Smooth muscle cell (in vitro differentiated cells): ENCODE measurements around the gene SOST. TPM values are rescaled to one million over a fixed set of nuclear protein-coding genes. Genes with fewer than 3 reads are reported as not detected.
A peak's percentile ranks its signal among the peaks of the same experiment; 100 is the strongest.

Experiments used
- DNase-seq: peaks from one replicate; lab custom pipeline; 2025; ENCODE audit not compliant: unreplicated experiment; lab: John Stamatoyannopoulos, UW
- H2AFZ ChIP-seq: fragments of 200-600 bp; sonication (generic); 2 replicates; pipeline ENCODE4 v1.6.0; 2016; ENCODE audit warnings: antibody characterized with exemption, low read depth, mild to moderate bottlenecking
- H3F3A ChIP-seq: fragments of 200-600 bp; sonication (generic); 2 replicates; pipeline ENCODE4 v1.6.0; 2017; ENCODE audit warnings: antibody characterized with exemption, low read depth
- H3K27ac ChIP-seq: fragments of 200-600 bp; sonication (generic); 2 replicates; pipeline ENCODE4 v1.5.1; 2016; ENCODE audit warnings: low read depth, mild to moderate bottlenecking
- H3K27me3 ChIP-seq: fragments of 200-600 bp; sonication (generic); 2 replicates; pipeline ENCODE4 v1.6.1; 2016; ENCODE audit warnings: low read depth, mild to moderate bottlenecking
- H3K36me3 ChIP-seq: fragments of 200-600 bp; sonication (generic); 2 replicates; pipeline ENCODE4 v1.5.1; 2016; ENCODE audit warnings: low read depth
- H3K4me1 ChIP-seq: fragments of 200-600 bp; sonication (generic); 2 replicates; pipeline ENCODE4 v1.5.1; 2016; ENCODE audit warnings: low read depth
- H3K4me2 ChIP-seq: fragments of 200-600 bp; sonication (generic); 2 replicates; pipeline ENCODE4 v1.6.0; 2016; ENCODE audit warnings: mild to moderate bottlenecking
- H3K4me3 ChIP-seq: fragments of 200-600 bp; sonication (generic); 2 replicates; pipeline ENCODE4 v1.5.1; 2016; ENCODE audit warnings: mild to moderate bottlenecking
- H3K79me2 ChIP-seq: fragments of 200-600 bp; sonication (generic); 2 replicates; pipeline ENCODE4 v1.6.0; 2016; ENCODE audit warnings: low read depth, mild to moderate bottlenecking
- H3K9ac ChIP-seq: fragments of 200-600 bp; sonication (generic); 2 replicates; pipeline ENCODE4 v1.6.0; 2016; ENCODE audit warnings: low read depth
- H3K9me3 ChIP-seq: fragments of 200-600 bp; sonication (generic); replicated peaks from 2 replicates; pipeline ENCODE4 v1.5.1; 2016; ENCODE audit warnings: low read depth
- H4K20me1 ChIP-seq: fragments of 200-600 bp; sonication (generic); 2 replicates; pipeline ENCODE4 v1.6.0; 2016; ENCODE audit warnings: low read depth
- WGBS: methylation state at CpG from one replicate; pipeline ENCODE4 v1.1.7; 2016; ENCODE audit warnings: low lambda C conversion rate; 5-methylcytosine and 5-hydroxymethylcytosine counted together
- polyA plus RNA-seq: library from polyadenylated mRNA; unstranded; fragments of >200 nt; fragmentation: Nextera tagmentation; extraction: Ambion mirVana; gene quantifications from 2 replicates; pipeline ENCODE4 v1.2.1, GENCODE V29; 2016
- total RNA-seq: library from RNA; depleted of rRNA; stranded (reverse); fragments of >200 nt; gene quantifications from 2 replicates; pipeline ENCODE4 v1.2.3, GENCODE V29; 2014
- TF ChIP-seq, protein P1 (sequence below): fragments of 200-600 bp; sonication (generic); IDR thresholded peaks from 2 replicates; pipeline ENCODE4 v1.5.1; 2017; ENCODE audit warnings: borderline replicate concordance, mild to moderate bottlenecking, antibody characterized with exemption; ENCODE audit not compliant: insufficient read depth, poor library complexity, severe bottlenecking

The SOST gene
- total and polyA plus RNA-seq, 2 experiments from 2014 or later, result not detected

DNA sequence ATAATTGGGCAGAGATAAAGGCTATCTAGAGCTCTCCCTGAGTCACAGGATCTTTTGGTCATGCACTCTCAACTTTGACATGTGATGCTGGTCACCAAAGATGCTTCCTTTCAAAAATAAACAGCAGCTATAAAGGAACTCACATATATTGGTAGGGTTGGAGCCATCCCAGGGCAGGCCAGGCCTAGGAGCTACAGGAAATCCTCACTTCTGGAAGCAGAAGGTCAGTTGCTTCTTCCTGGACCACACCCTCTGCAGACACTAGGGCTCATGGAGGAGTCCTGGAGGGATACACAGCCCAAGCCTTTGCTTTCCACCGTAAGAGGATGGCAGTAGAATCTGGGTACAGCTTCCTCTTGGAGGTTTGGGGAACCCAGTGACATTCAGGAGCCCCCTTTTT lies 24.6 kb downstream of the SOST start:
- no peaks in the 10 kb centered on the region for H3K79me2 ChIP-seq
- TF ChIP-seq, protein P1, sequence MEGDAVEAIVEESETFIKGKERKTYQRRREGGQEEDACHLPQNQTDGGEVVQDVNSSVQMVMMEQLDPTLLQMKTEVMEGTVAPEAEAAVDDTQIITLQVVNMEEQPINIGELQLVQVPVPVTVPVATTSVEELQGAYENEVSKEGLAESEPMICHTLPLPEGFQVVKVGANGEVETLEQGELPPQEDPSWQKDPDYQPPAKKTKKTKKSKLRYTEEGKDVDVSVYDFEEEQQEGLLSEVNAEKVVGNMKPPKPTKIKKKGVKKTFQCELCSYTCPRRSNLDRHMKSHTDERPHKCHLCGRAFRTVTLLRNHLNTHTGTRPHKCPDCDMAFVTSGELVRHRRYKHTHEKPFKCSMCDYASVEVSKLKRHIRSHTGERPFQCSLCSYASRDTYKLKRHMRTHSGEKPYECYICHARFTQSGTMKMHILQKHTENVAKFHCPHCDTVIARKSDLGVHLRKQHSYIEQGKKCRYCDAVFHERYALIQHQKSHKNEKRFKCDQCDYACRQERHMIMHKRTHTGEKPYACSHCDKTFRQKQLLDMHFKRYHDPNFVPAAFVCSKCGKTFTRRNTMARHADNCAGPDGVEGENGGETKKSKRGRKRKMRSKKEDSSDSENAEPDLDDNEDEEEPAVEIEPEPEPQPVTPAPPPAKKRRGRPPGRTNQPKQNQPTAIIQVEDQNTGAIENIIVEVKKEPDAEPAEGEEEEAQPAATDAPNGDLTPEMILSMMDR, result no peak
- H3K4me2 ChIP-seq, result no peak overlapping the region
- no peak overlapping the region for H3K4me3 ChIP-seq
- 94% methylated on average over 1 of the region's 1 CpG for WGBS
- H3K9me3 ChIP-seq, result no peaks in the 10 kb centered on the region
- no peaks in the 10 kb centered on the region for H4K20me1 ChIP-seq
- no peak for DNase-seq
- no peaks in the 10 kb centered on the region for H3K27me3 ChIP-seq
- no peak overlapping the region for H3K27ac ChIP-seq
- H3K36me3 ChIP-seq, result no peaks in the 10 kb centered on the region
- peaks cover 7% of the 10 kb centered on the region for H3F3A ChIP-seq
- H2AFZ ChIP-seq, result no peak overlapping the region
- no peak overlapping the region for H3K9ac ChIP-seq
- H3K4me1 ChIP-seq, result no peaks in the 10 kb centered on the region

DNA sequence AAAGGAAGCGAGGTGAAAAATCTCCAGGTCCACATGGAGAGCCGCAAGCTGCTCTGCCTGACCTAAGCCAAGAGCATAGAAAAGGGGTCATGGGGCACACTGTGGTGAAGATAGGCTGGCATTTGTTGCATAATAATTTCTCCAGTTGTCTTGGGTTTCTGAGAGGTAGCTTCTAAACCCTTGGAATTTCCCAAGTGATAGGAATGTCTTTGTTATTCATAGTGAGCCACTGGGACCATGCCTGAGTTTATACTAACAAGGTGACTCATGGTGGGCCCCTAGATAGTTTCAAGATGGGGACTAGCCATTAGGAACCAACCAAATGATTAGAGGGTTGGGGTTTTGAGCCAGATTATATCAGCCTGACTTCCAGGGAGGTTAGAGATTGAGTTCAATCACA lies 25.6 kb downstream of the SOST start:
- H3K4me1 ChIP-seq, result no peaks in the 10 kb centered on the region
- no peak overlapping the region for H3K4me2 ChIP-seq

DNA sequence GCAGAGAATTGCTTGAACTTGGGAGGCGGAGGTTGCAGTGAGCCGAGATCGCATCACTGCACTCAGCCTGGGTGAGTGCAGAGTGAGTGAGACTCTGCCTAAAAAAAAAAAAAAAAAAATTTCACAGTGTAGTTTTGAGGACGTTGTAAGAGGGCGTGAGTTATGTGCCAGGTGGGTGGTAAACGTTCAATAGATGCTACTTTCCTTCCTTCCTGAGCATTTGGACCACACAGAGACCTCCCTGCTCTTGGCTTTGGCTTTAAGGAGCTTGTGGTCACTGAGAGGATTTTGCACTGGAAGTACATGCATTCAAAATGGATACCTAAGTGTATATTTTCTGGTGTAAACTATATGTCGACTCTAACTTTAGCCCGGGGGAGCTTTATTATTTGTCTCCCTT lies 30.5 kb downstream of the SOST start:
- TF ChIP-seq, protein P1, result no peak
- WGBS, result 94% methylated on average over 8 of the region's 8 CpGs

More for the DNA sequence above, 25.6 kb downstream of the SOST start:
- DNase-seq, result no peak
- Histone ChIP-seq H3K4me3 (no peak overlapping the region), H3K36me3 (no peaks in the 10 kb centered on the region), H3K79me2 (no peaks in the 10 kb centered on the region), H3K9ac (no peak overlapping the region), H4K20me1 (no peaks in the 10 kb centered on the region), H3K27me3 (no peaks in the 10 kb centered on the region), H3F3A (peaks cover 7% of the 10 kb centered on the region), H3K27ac (no peak overlapping the region), H3K9me3 (no peaks in the 10 kb centered on the region), H2AFZ (no peak overlapping the region)
- 85% methylated on average over 2 of the region's 2 CpGs for WGBS
- TF ChIP-seq, protein P1, result no peak

DNA sequence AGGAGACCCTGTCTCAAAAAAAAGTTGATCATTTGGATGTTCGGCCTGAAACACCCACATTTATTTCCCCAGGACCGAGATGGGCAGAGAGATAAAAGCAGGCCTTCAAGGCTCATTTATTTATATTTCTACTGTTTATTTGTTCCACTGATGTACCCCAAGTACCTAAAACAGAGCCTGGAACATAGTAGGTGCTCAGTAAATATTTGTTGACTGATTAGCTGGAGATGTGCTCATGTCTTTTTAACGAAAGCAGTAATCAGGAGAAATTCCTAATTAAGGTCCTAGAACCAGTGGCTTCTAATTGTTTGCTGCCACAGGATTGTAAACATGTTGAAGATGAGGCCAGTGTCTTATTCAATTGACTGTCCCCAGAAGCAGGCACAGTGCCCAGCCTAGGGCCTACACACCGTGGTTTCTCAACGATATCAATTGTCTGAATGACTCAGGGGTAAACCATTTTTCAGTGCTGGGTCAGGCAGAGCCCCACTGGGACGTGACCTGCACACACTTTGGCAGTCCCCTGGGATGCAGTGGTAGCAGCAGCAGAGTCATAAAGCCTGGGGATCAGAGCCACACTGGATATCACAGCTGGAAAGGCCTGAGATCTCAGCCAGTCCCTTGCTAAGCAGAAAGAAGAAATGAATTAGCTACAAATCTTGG lies 34.8 kb downstream of the SOST start:
- Histone ChIP-seq H3K4me2 (peak overlapping the region; percentile 11), H3F3A (peaks cover 26% of the 10 kb centered on the region), H3K79me2 (no peaks in the 10 kb centered on the region), H3K36me3 (no peaks in the 10 kb centered on the region), H3K27me3 (no peaks in the 10 kb centered on the region), H3K4me3 (no peak overlapping the region), H3K9me3 (no peaks in the 10 kb centered on the region), H3K4me1 (peaks cover 13% of the 10 kb centered on the region), H3K9ac (no peak overlapping the region), H2AFZ (no peak overlapping the region), H4K20me1 (no peaks in the 10 kb centered on the region), H3K27ac (peak overlapping the region; percentile 50)
- TF ChIP-seq, protein P1, result no peak
- WGBS, result 39% methylated on average over 6 of the region's 6 CpGs
- DNase-seq, result no peak

More for the DNA sequence above, 30.5 kb downstream of the SOST start:
- DNase-seq, result no peak
- H3K9me3 ChIP-seq, result no peaks in the 10 kb centered on the region
- H3K27ac ChIP-seq, result no peak overlapping the region
- H3K4me3 ChIP-seq, result no peak overlapping the region
- no peak overlapping the region for H3K4me2 ChIP-seq
- H4K20me1 ChIP-seq, result no peaks in the 10 kb centered on the region
- peaks cover 2% of the 10 kb centered on the region for H3K4me1 ChIP-seq
- no peaks in the 10 kb centered on the region for H3K36me3 ChIP-seq
- no peaks in the 10 kb centered on the region for H3K27me3 ChIP-seq
- H2AFZ ChIP-seq, result no peak overlapping the region
- H3K79me2 ChIP-seq, result no peaks in the 10 kb centered on the region
- no peak overlapping the region for H3K9ac ChIP-seq
- H3F3A ChIP-seq, result peaks cover 11% of the 10 kb centered on the region
